Fibroblast of lung (primary cell): ENCODE results near the gene ANKS3. TPM values are rescaled to one million over a fixed set of nuclear protein-coding genes. Genes with fewer than 3 reads are reported as not detected.

ENCODE experiments used
- DNase-seq, 2 donors: peaks; one replicate each; pipeline versions ENCODE4 v3.0.0 to v3.0.0-alpha.2; 2010; ENCODE audit warnings: low read depth in 2 of 2
- H2AFZ ChIP-seq: 2 replicates; pipeline ENCODE4 v1.5.1; 2012; ENCODE audit warnings: low read length, control low read depth, inconsistent platforms
- H3K27ac ChIP-seq: 2 replicates; pipeline ENCODE4 v1.5.1; 2011; ENCODE audit warnings: low read length, control low read depth; ENCODE audit not compliant: insufficient read depth
- H3K27me3 ChIP-seq: 2 replicates; pipeline ENCODE4 v1.5.1; 2011; ENCODE audit warnings: mild to moderate bottlenecking, low read length; ENCODE audit not compliant: control insufficient read depth, insufficient read depth
- H3K36me3 ChIP-seq: 2 replicates; pipeline ENCODE4 v1.5.1; 2011; ENCODE audit warnings: low read length; ENCODE audit not compliant: control insufficient read depth, insufficient read depth
- H3K4me1 ChIP-seq: 2 replicates; pipeline ENCODE4 v1.5.1; 2011; ENCODE audit warnings: low read length; ENCODE audit not compliant: control insufficient read depth, insufficient read depth; ENCODE audit errors: extremely low read depth
- H3K4me2 ChIP-seq: 2 replicates; pipeline ENCODE4 v1.5.1; 2011; ENCODE audit warnings: low read length, control low read depth; ENCODE audit not compliant: insufficient read depth; ENCODE audit errors: extremely low read depth
- H3K4me3 ChIP-seq, 4 experiments: fragments of 200-600 bp in 1 of 4; sonication (generic) in 1 of 4; replicated peaks in 1 of 4; 2 replicates each; pipeline ENCODE4 v1.5.1; 2011 to 2016; ENCODE audit warnings: low read length in 4 of 4, low read depth in 3 of 4, mild to moderate bottlenecking in 3 of 4, control low read depth in 2 of 4, inconsistent platforms in 1 of 4, mixed read lengths in 1 of 4; ENCODE audit not compliant: insufficient read depth in 1 of 4; ENCODE audit errors: control extremely low read depth in 1 of 4
- H3K79me2 ChIP-seq: 2 replicates; pipeline ENCODE4 v1.5.1; 2012; ENCODE audit warnings: mild to moderate bottlenecking, low read length, inconsistent platforms; ENCODE audit not compliant: control insufficient read depth, insufficient read depth
- H3K9ac ChIP-seq: 2 replicates; pipeline ENCODE4 v1.5.1; 2011; ENCODE audit warnings: mild to moderate bottlenecking, low read length, control low read depth; ENCODE audit not compliant: insufficient read depth
- H3K9me3 ChIP-seq: 2 replicates; pipeline ENCODE4 v1.5.1; 2012; ENCODE audit warnings: low read depth, low read length; ENCODE audit not compliant: control insufficient read depth, insufficient read depth
- H4K20me1 ChIP-seq: 2 replicates; pipeline ENCODE4 v1.5.1; 2011; ENCODE audit warnings: low read length; ENCODE audit not compliant: control insufficient read depth, insufficient read depth; ENCODE audit errors: extremely low read depth
- CTCF ChIP-seq, 2 donors: IDR thresholded peaks in 1 of 2; conservative IDR thresholded peaks in 1 of 2; 1 replicate in 1 of 2; 2 replicates in 1 of 2; pipeline ENCODE4 v1.5.1; 2011 to 2012; ENCODE audit warnings: low read length in 2 of 2, control low read depth in 1 of 2, inconsistent platforms in 1 of 2, low read depth in 1 of 2, mild to moderate bottlenecking in 1 of 2
- EZH2 ChIP-seq: IDR thresholded peaks from 2 replicates; pipeline ENCODE4 v1.5.1; 2012; ENCODE audit warnings: low read length, control low read depth, mild to moderate bottlenecking; ENCODE audit errors: missing control alignments
- polyA plus RNA-seq, 2 donors: library from polyadenylated mRNA; depleted of rRNA in 1 of 2; stranded (reverse) in 1 of 2; unstranded in 1 of 2; fragments of >200 nt; gene quantifications; 2 replicates each; pipeline ENCODE4 v1.2.1, GENCODE V29; 2011 to 2012; ENCODE audit warnings: missing spikeins in 1 of 2
- total RNA-seq: library from RNA; depleted of rRNA; stranded (reverse); fragments of >200 nt; gene quantifications from 2 replicates; pipeline ENCODE4 v1.2.1, GENCODE V29; 2014

The ANKS3 gene
- total and polyA plus RNA-seq, 2 donors (not counting 1 experiment from before 2014, with no cell fraction given) = 11.9 to 26.3 TPM

- Histone ChIP-seq H2AFZ (no peak overlapping the region), H3K27me3 (no peaks in the 10 kb centered on the region), H3K79me2 (no peaks in the 10 kb centered on the region), H3K9me3 (no peaks in the 10 kb centered on the region), H4K20me1 (no peaks in the 10 kb centered on the region), H3K27ac (no peak overlapping the region), H3K4me1 (no peaks in the 10 kb centered on the region), H3K4me3 (no peak overlapping the region), H3K4me2 (no peak overlapping the region), H3K36me3 (no peaks in the 10 kb centered on the region), H3K9ac (no peak overlapping the region)
- TF ChIP-seq EZH2 (no peak), CTCF (conservative IDR thresholded peaks at IDR 0.05 in 1 of 2, IDR thresholded peaks at IDR 0.05 in 1 of 2; ENCODE audit: low read depth in 1 of 2, low read length in 2 of 2) (no peak)
- DNase-seq = no peak
These were observed 42.2 kb upstream of the ANKS3 start for GRCh38 chr16:4776141-4776705.

- no peak overlapping the region for H3K4me3 ChIP-seq
- no peak overlapping the region for H3K9ac ChIP-seq
- H3K4me1 ChIP-seq = no peaks in the 10 kb centered on the region
- DNase-seq = no peak
- H3K27ac ChIP-seq = no peak overlapping the region
- no peak for TF ChIP-seq CTCF (conservative IDR thresholded peaks at IDR 0.05 in 1 of 2, IDR thresholded peaks at IDR 0.05 in 1 of 2; ENCODE audit: low read depth in 1 of 2, low read length in 2 of 2)
- no peak for TF ChIP-seq EZH2
- H2AFZ ChIP-seq = no peak overlapping the region
- no peaks in the 10 kb centered on the region for H3K79me2 ChIP-seq
- H3K9me3 ChIP-seq = no peaks in the 10 kb centered on the region
- no peaks in the 10 kb centered on the region for H4K20me1 ChIP-seq
- no peaks in the 10 kb centered on the region for H3K27me3 ChIP-seq
- H3K4me2 ChIP-seq = no peak overlapping the region
- no peaks in the 10 kb centered on the region for H3K36me3 ChIP-seq
These were observed 40.9 kb upstream of the ANKS3 start for GRCh38 chr16:4775005-4775404.

GRCh38 chr16:4772351-4772750 is 38.3 kb upstream of the ANKS3 start:
- no peak overlapping the region for H2AFZ ChIP-seq
- H3K27me3 ChIP-seq = no peaks in the 10 kb centered on the region
- no peak for DNase-seq
- peaks cover 3% of the 10 kb centered on the region for H3K4me1 ChIP-seq
- TF ChIP-seq CTCF (conservative IDR thresholded peaks at IDR 0.05 in 1 of 2, IDR thresholded peaks at IDR 0.05 in 1 of 2; ENCODE audit: low read depth in 1 of 2, low read length in 2 of 2) (no peak), EZH2 (no peak)
- no peak overlapping the region for H3K4me2 ChIP-seq
- H3K79me2 ChIP-seq = no peaks in the 10 kb centered on the region
- no peaks in the 10 kb centered on the region for H3K9me3 ChIP-seq
- H4K20me1 ChIP-seq = no peaks in the 10 kb centered on the region
- H3K36me3 ChIP-seq = no peaks in the 10 kb centered on the region
- no peak overlapping the region for H3K9ac ChIP-seq
- H3K27ac ChIP-seq = no peak overlapping the region
- H3K4me3 ChIP-seq = no peak overlapping the region
